Measurements from ENCODE around the gene AFAP1L1. TPM values are rescaled to one million over a fixed set of nuclear protein-coding genes. Genes with fewer than 3 reads are reported as not detected.
"Not testable (repeated sequence)": the region's sequence is repeated elsewhere in the genome, so short reads cannot be mapped to it uniquely, and the experiment has no call there.

The AFAP1L1 gene
- total RNA-seq, 8 experiments from 2014 or later = 0.17 to 5.0 (median 1.2) TPM

DNA sequence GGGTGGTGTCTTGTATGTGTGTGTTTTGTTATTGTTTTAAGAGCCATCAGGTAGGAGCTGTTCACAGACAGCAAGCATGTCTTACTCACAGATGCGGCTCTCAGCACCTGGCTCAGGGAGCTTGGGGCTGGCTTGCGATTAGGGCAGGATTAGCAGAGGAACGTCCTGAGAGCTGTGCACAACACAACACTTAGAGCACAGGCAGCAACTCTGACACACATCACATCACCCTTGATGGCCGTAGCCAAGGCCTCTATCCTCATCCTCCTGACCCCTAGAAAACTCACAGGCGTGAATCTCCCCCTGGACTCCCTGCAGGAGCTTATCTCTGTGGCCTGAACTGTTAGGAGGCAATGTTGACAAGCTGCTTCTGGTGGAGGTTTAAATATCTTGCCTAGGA is 114.5 kb downstream of the AFAP1L1 start:
- no peak for ATAC-seq (replicated peaks in 6 of 8)
- WGBS, 10 experiments = 80 to 100% (median 100%) methylated on average over 1 to 5 of the region's 5 CpGs; no CpG with 5 or more reads in 5 of the 10 experiments
- no peak overlapping the region for H3K27ac ChIP-seq
- H3K4me1 ChIP-seq (replicated peaks in 1 of 2) = peaks cover 0 to 6% of the 10 kb centered on the region in 2 donors
- in situ Hi-C loops (cut with MboI; ENCODE audit: low pct_unique_long_range_greater_than_20kb in 2 of 9, low sequenced_read_pairs in 9 of 9, unreplicated experiment in 9 of 9) = loop anchor here in 1 of 9 experiments (10.0 kb wide), 1 partner anchor 49 kb away; no protein-coding TSS in a partner anchor
- no peak overlapping the region for H3K4me3 ChIP-seq

DNA sequence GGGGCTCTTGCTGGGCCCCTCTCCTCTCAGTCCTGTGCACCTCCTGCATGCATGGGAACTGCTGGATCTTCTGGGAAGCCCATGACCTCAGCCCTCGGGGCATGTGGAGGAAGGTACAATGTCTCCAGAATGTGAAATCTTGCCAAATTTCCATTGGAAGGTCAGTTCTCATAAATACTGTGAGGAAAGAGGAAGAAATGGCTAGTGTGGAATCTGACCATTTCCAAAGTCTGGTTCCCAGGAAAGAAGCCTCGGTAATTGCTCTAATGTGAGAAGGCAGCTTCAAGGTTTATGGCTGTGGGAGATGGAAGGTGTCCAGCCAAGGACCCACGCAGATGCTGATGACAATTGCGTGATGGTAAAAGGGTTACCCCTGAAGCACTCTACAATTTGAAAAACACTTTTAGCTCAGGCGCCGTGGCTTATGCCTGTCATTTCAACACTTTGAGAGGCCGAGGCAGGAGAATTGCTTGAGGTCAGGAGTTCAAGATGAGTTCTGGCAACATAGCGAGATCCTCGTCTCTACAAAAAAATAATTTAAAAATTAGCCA is 115.5 kb downstream of the AFAP1L1 start:
- no peak for ATAC-seq (replicated peaks in 6 of 8)
- no peak overlapping the region for H3K27ac ChIP-seq
- peaks cover 0 to 4% of the 10 kb centered on the region in 2 donors for H3K4me1 ChIP-seq (replicated peaks in 1 of 2)
- WGBS, 10 experiments = 61 to 94% (median 85%) methylated on average over 3 to 8 of the region's 9 CpGs; no CpG with 5 or more reads in 4 of the 10 experiments
- no peak overlapping the region for H3K4me3 ChIP-seq
- in situ Hi-C loops (cut with MboI; ENCODE audit: low pct_unique_long_range_greater_than_20kb in 2 of 9, low sequenced_read_pairs in 9 of 9, unreplicated experiment in 9 of 9) = loop anchor here in 1 of 9 experiments (10.0 kb wide), 1 partner anchor 48 kb away; no protein-coding TSS in a partner anchor

DNA sequence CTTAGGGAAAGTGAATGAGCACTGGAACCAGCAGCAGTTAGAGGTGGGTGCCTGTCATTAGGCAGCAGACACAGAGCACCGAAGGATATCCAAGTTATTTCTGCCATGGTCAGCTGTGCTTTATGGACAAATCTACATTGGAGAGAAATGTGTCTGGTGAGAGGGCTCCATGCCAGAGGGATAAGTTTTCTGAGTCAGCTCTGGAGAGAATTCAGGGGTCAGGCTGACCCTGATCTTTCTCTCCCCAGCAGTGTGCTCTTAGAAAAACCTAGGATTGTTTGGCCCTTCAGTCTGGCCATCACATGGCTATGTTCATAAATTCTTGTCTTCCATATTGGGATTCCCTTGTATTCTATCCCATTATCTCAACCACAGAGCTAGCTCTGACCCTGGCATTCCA is 116.3 kb downstream of the AFAP1L1 start:
- Histone ChIP-seq H3K4me3 (no peak overlapping the region), H3K4me1 (replicated peaks in 1 of 2) (peaks cover 0 to 4% of the 10 kb centered on the region in 2 donors), H3K27ac (no peak overlapping the region)
- in situ Hi-C loops (cut with MboI; ENCODE audit: low pct_unique_long_range_greater_than_20kb in 2 of 9, low sequenced_read_pairs in 9 of 9, unreplicated experiment in 9 of 9) = loop anchor here in 1 of 9 experiments (10.0 kb wide), 1 partner anchor 47 kb away; no protein-coding TSS in a partner anchor
- WGBS, 10 experiments = 75 to 100% (median 91%) methylated on average over 1 of the region's 1 CpG; no CpG with 5 or more reads in 5 of the 10 experiments
- ATAC-seq (replicated peaks in 6 of 8) = no peak

DNA sequence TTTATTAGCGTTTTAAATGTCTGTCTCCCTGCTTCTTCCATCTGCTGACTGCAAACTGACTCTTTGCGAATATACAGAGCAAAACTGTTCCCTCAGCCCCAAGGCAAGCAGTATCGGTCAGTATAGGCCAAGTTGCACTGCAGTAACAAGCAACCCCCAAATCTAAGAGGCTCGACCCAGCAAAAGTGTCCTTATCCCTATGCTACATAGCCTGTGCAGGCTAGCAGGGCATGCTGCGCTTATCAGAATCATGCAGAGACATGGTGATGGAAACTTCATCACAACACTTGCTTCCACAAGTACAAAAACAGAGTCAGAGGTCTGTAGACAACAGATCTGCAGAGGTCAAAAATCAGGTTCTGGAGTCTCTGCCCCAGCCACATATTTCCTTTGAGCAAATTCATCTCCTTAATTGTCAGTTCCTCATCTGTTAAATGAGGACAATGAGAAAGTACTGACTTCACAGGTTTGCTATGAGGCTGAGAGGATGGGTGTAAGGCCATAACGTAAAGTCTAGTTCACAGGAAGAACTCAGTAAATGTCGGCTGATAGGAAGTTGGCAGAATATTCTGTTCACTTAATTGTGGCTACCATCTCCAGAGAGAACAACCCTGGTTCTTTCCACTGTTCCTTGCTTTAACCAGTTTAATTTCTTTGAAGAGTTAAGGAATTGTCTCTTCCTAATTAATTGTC is 117.0 kb downstream of the AFAP1L1 start:
- no peak for ATAC-seq (replicated peaks in 6 of 8)
- Histone ChIP-seq H3K27ac (no peak overlapping the region), H3K4me3 (no peak overlapping the region), H3K4me1 (replicated peaks in 1 of 2) (peaks cover 0 to 4% of the 10 kb centered on the region in 2 donors)
- WGBS, 10 experiments = 50 to 83% (median 70%) methylated on average over 2 to 6 of the region's 7 CpGs; no CpG with 5 or more reads in 1 of the 10 experiments
- in situ Hi-C loops (cut with MboI; ENCODE audit: low pct_unique_long_range_greater_than_20kb in 2 of 9, low sequenced_read_pairs in 9 of 9, unreplicated experiment in 9 of 9) = loop anchor here in 1 of 9 experiments (10.0 kb wide), 1 partner anchor 46 kb away; no protein-coding TSS in a partner anchor

DNA sequence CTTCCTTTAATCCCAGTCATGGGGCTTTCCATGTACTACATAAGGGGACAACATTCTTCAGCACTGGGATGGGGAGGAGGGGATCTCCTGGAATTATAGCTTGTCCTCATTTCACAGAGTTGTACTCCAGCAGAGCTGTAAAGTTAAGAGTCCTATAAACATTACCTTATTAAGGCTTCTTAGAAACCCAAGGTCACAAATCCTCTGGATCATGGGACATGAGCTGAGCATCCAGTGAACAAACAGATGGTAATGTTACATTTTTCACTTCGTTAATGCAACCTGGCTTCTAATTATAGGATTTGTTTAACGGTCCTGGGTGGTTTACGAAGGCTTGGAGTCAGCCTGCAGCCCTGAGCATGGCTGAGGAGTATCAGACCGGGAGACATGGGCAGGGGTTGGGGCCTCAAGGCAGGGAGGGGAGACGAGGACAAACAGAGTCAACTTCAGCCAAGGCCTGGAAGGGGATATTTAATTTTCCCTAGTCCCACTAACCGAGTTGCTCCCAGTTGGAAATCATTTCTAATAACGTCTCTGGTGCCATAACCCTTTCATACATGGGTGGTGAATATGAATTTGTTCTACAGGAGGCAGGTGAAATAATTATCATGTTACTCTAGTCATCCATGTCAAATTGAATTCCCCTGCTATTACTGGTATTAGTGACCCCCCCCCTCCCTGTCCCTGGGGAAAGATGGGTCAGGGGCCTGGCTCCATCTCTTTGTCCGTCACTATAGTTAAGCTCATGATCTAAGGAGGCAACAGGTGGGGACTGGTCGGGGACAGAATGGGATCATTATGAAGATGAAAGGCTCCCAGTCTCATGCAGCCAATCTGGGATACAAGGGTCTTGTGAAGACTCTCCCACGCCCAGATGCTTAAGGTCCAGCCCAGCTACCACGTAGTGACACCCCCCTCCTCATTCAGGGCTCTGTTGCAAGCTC is 118.2 kb downstream of the AFAP1L1 start:
- in situ Hi-C loops (cut with MboI; ENCODE audit: low pct_unique_long_range_greater_than_20kb in 2 of 9, low sequenced_read_pairs in 9 of 9, unreplicated experiment in 9 of 9) = loop anchor here in 1 of 9 experiments (10.0 kb wide), 1 partner anchor 45 kb away; no protein-coding TSS in a partner anchor
- H3K4me3 ChIP-seq = no peak overlapping the region
- WGBS, 10 experiments = 0 to 81% (median 73%) methylated on average over 1 to 6 of the region's 11 CpGs; no CpG with 5 or more reads in 2 of the 10 experiments
- ATAC-seq (replicated peaks in 6 of 8) = no peak
- H3K4me1 ChIP-seq (replicated peaks in 1 of 2) = peaks cover 0 to 4% of the 10 kb centered on the region in 2 donors
- no peak overlapping the region for H3K27ac ChIP-seq

DNA sequence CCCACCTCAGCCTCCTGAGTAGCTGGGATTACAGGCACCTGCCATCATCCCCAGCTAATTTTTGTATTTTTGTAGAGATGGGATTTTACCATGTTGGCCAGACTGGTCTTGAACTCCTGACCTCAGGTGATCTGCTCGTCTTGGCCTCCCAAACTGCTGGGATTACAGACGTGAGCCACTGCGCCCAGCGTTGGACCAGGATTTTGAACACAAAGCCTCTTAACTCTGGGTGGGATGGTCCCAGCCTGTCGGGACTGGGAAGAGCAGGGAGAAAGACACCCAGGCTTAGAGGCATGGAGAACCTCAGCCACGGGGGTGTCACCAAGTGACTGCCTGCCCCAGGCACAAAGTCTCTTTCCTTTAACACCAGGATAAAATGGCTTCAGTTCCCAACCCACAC is 119.4 kb downstream of the AFAP1L1 start:
- H3K27ac ChIP-seq; H3K4me3 ChIP-seq; ATAC-seq (replicated peaks in 6 of 8); in situ Hi-C loops (cut with MboI; ENCODE audit: low pct_unique_long_range_greater_than_20kb in 2 of 9, low sequenced_read_pairs in 9 of 9, unreplicated experiment in 9 of 9); H3K4me1 ChIP-seq (replicated peaks in 1 of 2): not testable (repeated sequence)
- WGBS, 10 experiments = 60 to 97% (median 82%) methylated on average over 1 to 5 of the region's 6 CpGs; no CpG with 5 or more reads in 6 of the 10 experiments

Other genes with a start within 250 kb of the AFAP1L1 start
- 10 to 100 TPM in 1 of 8 experiments, 1 to 10 TPM in 2, under 1 TPM in 5; 0.11 to 51.6 (median 0.93) TPM for gene SH3TC2, start 208.8 kb upstream of the AFAP1L1 start, total RNA-seq
- gene ABLIM3, start 130.4 kb upstream of the AFAP1L1 start, total RNA-seq = 10 to 100 TPM in 1 of 8 experiments, 1 to 10 TPM in 5, under 1 TPM in 2; 0.18 to 28.7 (median 4.3) TPM
- gene GRPEL2, start 73.6 kb downstream of the AFAP1L1 start, total RNA-seq = 10 to 100 TPM in 7 of 8 experiments, 1 to 10 TPM in 1; 9.7 to 33.1 (median 24.0) TPM
- 10 to 100 TPM in 7 of 8 experiments, 1 to 10 TPM in 1; 8.8 to 20.0 (median 15.6) TPM for gene PCYOX1L, start 86.2 kb downstream of the AFAP1L1 start, total RNA-seq
- 1 to 10 TPM in 1 of 8 experiments, under 1 TPM in 1, not detected in 6; 0.33 to 1.1 TPM for gene IL17B, start 107.4 kb downstream of the AFAP1L1 start, total RNA-seq